IMR-90 (cell line): ENCODE data around the gene RAD51B. TPM values are rescaled to one million over a fixed set of nuclear protein-coding genes. Genes with fewer than 3 reads are reported as not detected.

ENCODE experiments used
- ATAC-seq: fragments of 200-7000 bp; cut with Tn5 transposase; 2 replicates; pipeline ENCODE4 v1.9.1; 2020; ENCODE audit warnings: low read depth, mild to moderate bottlenecking, moderate library complexity
- BruUV-seq: library from RNA; stranded (reverse); fragments of 400-500 nt; replicated peaks from 2 replicates; lab custom pipeline; 2021; lab: Mats Ljungman, UMichigan
- CTCF ChIA-PET: fragments of 300-600 bp; formaldehyde crosslinking; extraction: SDS; loops from one replicate; lab custom pipeline; 2021; ENCODE audit warnings: antibody characterized with exemption; lab: Yijun Ruan, JAX
- POLR2A ChIA-PET: fragments of 300-600 bp; sonication (Branson Sonifier 250); formaldehyde crosslinking; loops from one replicate; lab custom pipeline; 2022; ENCODE audit warnings: antibody characterized with exemption; ENCODE audit not compliant: unreplicated experiment; lab: Charles Lee
- DNase-seq: peaks from one replicate; pipeline ENCODE4 v3.0.0; 2013
- H2AFZ ChIP-seq: replicated peaks from 2 replicates; pipeline ENCODE3; 2013; ENCODE audit warnings: low read length, mild to moderate bottlenecking; ENCODE audit not compliant: poor library complexity
- H2AK5ac ChIP-seq: 2 replicates; pipeline ENCODE4 v1.6.1; 2013; ENCODE audit warnings: low read depth, low read length, inconsistent platforms
- H2AK9ac ChIP-seq: replicated peaks from 2 replicates; pipeline ENCODE3; 2013; ENCODE audit warnings: mild to moderate bottlenecking, low read depth, low read length, moderate library complexity; ENCODE audit not compliant: poor library complexity
- H2BK120ac ChIP-seq: 2 replicates; pipeline ENCODE4 v1.6.1; 2013; ENCODE audit warnings: low read depth, low read length, inconsistent platforms
- H2BK15ac ChIP-seq: 3 replicates; pipeline ENCODE4 v1.6.1; 2013; ENCODE audit warnings: low read depth, low read length, inconsistent platforms
- H2BK20ac ChIP-seq: 2 replicates; pipeline ENCODE4 v1.6.1; 2013; ENCODE audit warnings: low read depth, mild to moderate bottlenecking, inconsistent platforms, low read length, moderate library complexity
- H2BK5ac ChIP-seq: 2 replicates; pipeline ENCODE4 v1.6.1; 2013; ENCODE audit warnings: mild to moderate bottlenecking, low read depth, low read length, inconsistent platforms; ENCODE audit not compliant: poor library complexity, severe bottlenecking
- H3K14ac ChIP-seq: replicated peaks from 2 replicates; pipeline ENCODE4 v1.6.1; 2013; ENCODE audit warnings: low read depth, low read length, inconsistent platforms
- H3K18ac ChIP-seq: 2 replicates; pipeline ENCODE4 v1.6.1; 2013; ENCODE audit warnings: low read depth, low read length, control low read depth
- H3K23ac ChIP-seq: 2 replicates; pipeline ENCODE4 v1.6.1; 2013; ENCODE audit warnings: low read depth, low read length, inconsistent platforms
- H3K27ac ChIP-seq: 2 replicates; pipeline ENCODE4 v1.5.1; 2013; ENCODE audit warnings: mild to moderate bottlenecking, control low read depth, low read length; ENCODE audit not compliant: insufficient read depth
- H3K27me3 ChIP-seq: 2 replicates; pipeline ENCODE4 v1.6.1; 2013; ENCODE audit warnings: low read length; ENCODE audit not compliant: control insufficient read depth, insufficient read depth
- H3K36me3 ChIP-seq: 2 replicates; pipeline ENCODE4 v1.6.1; 2013; ENCODE audit warnings: low read length, mixed read lengths; ENCODE audit not compliant: control insufficient read depth, insufficient read depth
- H3K4ac ChIP-seq: 2 replicates; pipeline ENCODE4 v1.6.1; 2013; ENCODE audit warnings: low read depth, low read length, inconsistent platforms
- H3K4me1 ChIP-seq: 2 replicates; pipeline ENCODE4 v1.6.1; 2013; ENCODE audit warnings: low read length, mixed read lengths; ENCODE audit not compliant: control insufficient read depth, insufficient read depth
- H3K4me2 ChIP-seq: 2 replicates; pipeline ENCODE4 v1.6.1; 2013; ENCODE audit warnings: low read depth, mild to moderate bottlenecking, control low read depth, low read length, moderate library complexity
- H3K4me3 ChIP-seq: 2 replicates; pipeline ENCODE4 v1.5.1; 2013; ENCODE audit warnings: low read depth, mild to moderate bottlenecking, control low read depth, low read length, moderate library complexity; ENCODE audit not compliant: insufficient read depth
- H3K56ac ChIP-seq: 2 replicates; pipeline ENCODE4 v1.6.1; 2013; ENCODE audit warnings: low read length, inconsistent platforms; ENCODE audit not compliant: insufficient read depth; ENCODE audit errors: extremely low read depth
- H3K79me1 ChIP-seq, 2 experiments: 2 replicates each; pipeline ENCODE4 v1.6.1; 2013; ENCODE audit warnings: low read length in 2 of 2, inconsistent platforms in 1 of 2, low read depth in 1 of 2
- H3K9ac ChIP-seq: 2 replicates; pipeline ENCODE4 v1.6.1; 2013; ENCODE audit warnings: low read depth, low read length, control low read depth
- H3K9me1 ChIP-seq: 2 replicates; pipeline ENCODE4 v1.6.1; 2013; ENCODE audit warnings: low read length, inconsistent platforms; ENCODE audit not compliant: insufficient read depth
- H3K9me3 ChIP-seq: 2 replicates; pipeline ENCODE4 v1.6.1; 2013; ENCODE audit warnings: low read length; ENCODE audit not compliant: control insufficient read depth, insufficient read depth
- H4K20me1 ChIP-seq: 2 replicates; pipeline ENCODE4 v1.6.1; 2013; ENCODE audit warnings: low read length, inconsistent platforms; ENCODE audit not compliant: insufficient read depth
- H4K5ac ChIP-seq: 2 replicates; pipeline ENCODE4 v1.6.1; 2013; ENCODE audit warnings: mild to moderate bottlenecking, low read depth, low read length, control low read depth
- H4K8ac ChIP-seq, 2 experiments: 2 replicates each; pipeline ENCODE4 v1.6.1; 2013; ENCODE audit warnings: low read depth in 2 of 2, low read length in 2 of 2, control low read depth in 1 of 2, inconsistent platforms in 1 of 2
- H4K91ac ChIP-seq: 2 replicates; pipeline ENCODE4 v1.6.1; 2013; ENCODE audit warnings: low read depth, low read length, inconsistent platforms; ENCODE audit not compliant: insufficient read depth
- CEBPB ChIP-seq: IDR thresholded peaks from 2 replicates; pipeline ENCODE4 v1.6.1; 2012; ENCODE audit warnings: low read depth, low read length, improper control_type of control experiment
- CHD1 ChIP-seq: IDR thresholded peaks from 2 replicates; pipeline ENCODE4 v1.6.1; 2012; ENCODE audit warnings: low read depth, low read length, improper control_type of control experiment
- CTCF ChIP-seq: conservative IDR thresholded peaks from 2 replicates; pipeline ENCODE4 v1.5.1; 2012; ENCODE audit warnings: mild to moderate bottlenecking, low read depth, low read length, improper control_type of control experiment
- MAZ ChIP-seq: IDR thresholded peaks from 2 replicates; pipeline ENCODE4 v1.6.1; 2012; ENCODE audit warnings: low read depth, mild to moderate bottlenecking, low read length, improper control_type of control experiment, moderate library complexity, borderline replicate concordance
- NFE2L2 ChIP-seq: fragments of 150-350 bp; IDR thresholded peaks from 2 replicates; pipeline ENCODE4 v1.6.1; 2016; ENCODE audit warnings: low read depth, mild to moderate bottlenecking, low read length
- POLR2A ChIP-seq: IDR thresholded peaks from 2 replicates; pipeline ENCODE4 v1.6.1; 2012; ENCODE audit warnings: mild to moderate bottlenecking, low read depth, low read length
- RAD21 ChIP-seq: IDR thresholded peaks from 2 replicates; pipeline ENCODE4 v1.6.1; 2012; ENCODE audit warnings: low read length, improper control_type of control experiment
- RCOR1 ChIP-seq: IDR thresholded peaks from 2 replicates; pipeline ENCODE4 v1.6.1; 2012; ENCODE audit warnings: mild to moderate bottlenecking, low read length, improper control_type of control experiment; ENCODE audit not compliant: insufficient replicate concordance
- RFX5 ChIP-seq: IDR thresholded peaks from 2 replicates; pipeline ENCODE4 v1.8.0; 2012; ENCODE audit warnings: low read depth, mild to moderate bottlenecking, low read length, moderate library complexity
- dilution Hi-C: fragments of 300-500 bp; cut with HindIII; formaldehyde crosslinking; loops from one replicate; pipeline ENCODE4 v1.14.3; 2018; ENCODE audit warnings: low sequenced_read_pairs; ENCODE audit not compliant: unreplicated experiment
- in situ Hi-C: fragments of 300-500 bp; cut with MboI; formaldehyde crosslinking; loops from 3 replicates; pipeline ENCODE4 v1.14.3; 2019; ENCODE audit warnings: low sequenced_read_pairs, inconsistent platforms, mixed read lengths
- intact Hi-C: fragments of 100-400 bp; cut with micrococcal nuclease; formaldehyde crosslinking; loops from 2 replicates; pipeline ENCODE4 v1.10.0; 2022
- polyA plus RNA-seq, 3 experiments: library from polyadenylated mRNA; depleted of rRNA; stranded (reverse); fragments of >200 nt; gene quantifications; 2 replicates each; pipeline ENCODE4 v1.2.3, GENCODE V29; 2012; ENCODE audit warnings: low replicate concordance in 1 of 3
- total RNA-seq: library from RNA; depleted of rRNA; stranded (reverse); fragments of >200 nt; gene quantifications from 2 replicates; pipeline ENCODE4 v1.2.3, GENCODE V29; 2012
- TF ChIP-seq, protein P1 (sequence below): fragments of 150-350 bp; IDR thresholded peaks from 2 replicates; pipeline ENCODE4 v1.6.1; 2016; ENCODE audit warnings: low read depth, mild to moderate bottlenecking, low read length, moderate library complexity, borderline replicate concordance

The RAD51B gene
- total and polyA plus RNA-seq, 2 of the 4 experiments (the other 2 are of a cell fraction) = 5.1 to 18.8 TPM

DNA sequence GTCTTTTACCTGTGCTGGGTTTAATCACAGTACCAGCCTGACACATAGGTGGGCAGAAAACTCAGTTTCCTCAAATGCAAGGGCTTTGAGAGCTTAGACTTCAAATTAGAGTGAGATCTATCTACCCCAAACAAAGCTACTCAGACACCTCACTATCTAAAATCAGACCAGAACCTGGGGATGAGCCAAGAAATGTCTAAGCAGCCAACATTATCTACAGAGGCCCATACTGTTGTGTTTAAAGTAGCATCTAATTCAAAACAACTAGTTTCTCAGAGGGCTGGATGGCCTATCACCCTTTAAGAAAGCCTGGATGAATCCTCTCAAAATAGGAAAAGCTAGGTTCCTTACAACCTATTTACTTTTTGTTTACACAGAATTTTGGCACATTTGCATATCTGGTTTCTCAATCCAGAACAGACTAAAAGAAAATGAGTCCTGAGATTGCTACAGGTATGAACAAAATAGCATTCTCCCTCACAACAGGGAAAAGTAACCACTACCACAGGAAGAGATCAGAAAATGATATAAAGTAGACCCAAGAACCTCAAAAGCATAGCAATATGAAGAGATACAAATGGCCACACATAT lies 830.9 kb downstream of the RAD51B start:
- H3K14ac ChIP-seq = peak overlapping the region; percentile 92
- peaks cover 32% of the 10 kb centered on the region for H3K4me1 ChIP-seq
- peak overlapping the region; percentile 76; the same call in 1 of the 2 replicates for H2AK5ac ChIP-seq
- H3K9ac ChIP-seq = no peak overlapping the region
- H3K4ac ChIP-seq = peak overlapping the region; percentile 61; the same call in 1 of the 2 replicates
- ATAC-seq (0 out of 2 replicates have a peak, but pooled peaks have one; percentile 6), DNase-seq (no peak)
- H3K27me3 ChIP-seq = no peaks in the 10 kb centered on the region
- dilution Hi-C loops (no loop called here), intact Hi-C loops (loop anchor here (10.0 kb wide), 2 partner anchors 106 to 256 kb away; no protein-coding TSS in a partner anchor), in situ Hi-C loops (no loop called here)
- peak overlapping the region; percentile 54; the same call in 1 of the 2 replicates for H3K23ac ChIP-seq
- H4K20me1 ChIP-seq = no peaks in the 10 kb centered on the region
- H3K56ac ChIP-seq = 0 out of 2 replicates have a peak overlapping the region, but pooled peaks have one; percentile 26
- H3K4me2 ChIP-seq = peak overlapping the region; percentile 16; the same call in 1 of the 2 replicates
- BruUV-seq = no TSS peak
- no peak overlapping the region for H2AK9ac ChIP-seq
- peak overlapping the region; percentile 86 for H2BK5ac ChIP-seq
- POLR2A ChIA-PET = interaction anchor here (0.6 kb wide), 2 partner anchors 18 to 207 kb away, joined by 4 to 11 read pairs; no protein-coding TSS in a partner anchor
- peak overlapping the region; percentile 92 for H3K18ac ChIP-seq
- H2AFZ ChIP-seq = no peak overlapping the region
- H3K36me3 ChIP-seq = no peaks in the 10 kb centered on the region
- peak overlapping the region; percentile 93 for H2BK120ac ChIP-seq
- H3K79me1 ChIP-seq = no peaks in the 10 kb centered on the region
- no peak overlapping the region for H3K4me3 ChIP-seq
- H4K8ac ChIP-seq = peak overlapping the region; percentile 67 to 80; a peak in 3 of 4 replicates
- CTCF ChIA-PET = interaction anchor here (0.9 to 1.5 kb wide), 2 partner anchors 39 to 132 kb away, joined by 4 read pairs; no protein-coding TSS in a partner anchor
- peak overlapping the region; percentile 46 for H4K91ac ChIP-seq
- H3K9me1 ChIP-seq = peaks cover 33% of the 10 kb centered on the region
- no peak for TF ChIP-seq NFE2L2
- TF ChIP-seq CEBPB = no peak
- no peak for TF ChIP-seq CTCF
- TF ChIP-seq MAZ = no peak
- TF ChIP-seq CHD1 = no peak
- TF ChIP-seq RAD21 = no peak
- no peak for TF ChIP-seq RFX5
- TF ChIP-seq RCOR1 = no peak
- no peak for TF ChIP-seq POLR2A
- TF ChIP-seq, protein P1, sequence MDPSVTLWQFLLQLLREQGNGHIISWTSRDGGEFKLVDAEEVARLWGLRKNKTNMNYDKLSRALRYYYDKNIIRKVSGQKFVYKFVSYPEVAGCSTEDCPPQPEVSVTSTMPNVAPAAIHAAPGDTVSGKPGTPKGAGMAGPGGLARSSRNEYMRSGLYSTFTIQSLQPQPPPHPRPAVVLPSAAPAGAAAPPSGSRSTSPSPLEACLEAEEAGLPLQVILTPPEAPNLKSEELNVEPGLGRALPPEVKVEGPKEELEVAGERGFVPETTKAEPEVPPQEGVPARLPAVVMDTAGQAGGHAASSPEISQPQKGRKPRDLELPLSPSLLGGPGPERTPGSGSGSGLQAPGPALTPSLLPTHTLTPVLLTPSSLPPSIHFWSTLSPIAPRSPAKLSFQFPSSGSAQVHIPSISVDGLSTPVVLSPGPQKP = no peak
- H2BK20ac ChIP-seq = peak overlapping the region; percentile 76
- peak overlapping the region; percentile 96 for H2BK15ac ChIP-seq
- no peaks in the 10 kb centered on the region for H3K9me3 ChIP-seq
- H4K5ac ChIP-seq = peak overlapping the region; percentile 89
- peak overlapping the region; percentile 41; the same call in 1 of the 2 replicates for H3K27ac ChIP-seq
